AG04450 (cell line): ENCODE data around the gene METTL25B. TPM values are rescaled to one million over a fixed set of nuclear protein-coding genes. Genes with fewer than 3 reads are reported as not detected.

Experiments used
- CTCF ChIA-PET: fragments of 300-600, 350-600 bp; formaldehyde crosslinking; extraction: SDS; loops from one replicate; lab custom pipeline; 2022; ENCODE audit warnings: antibody characterized with exemption, inconsistent platforms; lab: Charles Lee
- POLR2A ChIA-PET: fragments of 350-600 bp; formaldehyde crosslinking; extraction: SDS; loops from one replicate; lab custom pipeline; 2021; ENCODE audit warnings: antibody characterized with exemption, inconsistent platforms; lab: Yijun Ruan, JAX
- DNase-seq: peaks from one replicate; pipeline ENCODE4 v3.0.0-alpha.2; 2011; ENCODE audit warnings: low read depth, low spot score
- H3K27ac ChIP-seq: one replicate; pipeline ENCODE4 v1.5.1; 2012; ENCODE audit warnings: low read depth, low read length, control low read depth
- H3K27me3 ChIP-seq: one replicate; pipeline ENCODE4 v1.6.0; 2012; ENCODE audit warnings: low read length; ENCODE audit not compliant: control insufficient read depth, insufficient read depth
- H3K4me3 ChIP-seq: 2 replicates; pipeline ENCODE4 v1.5.1; 2011; ENCODE audit warnings: mild to moderate bottlenecking, low read depth, low read length, control low read depth
- H3K9me3 ChIP-seq: 2 replicates; pipeline ENCODE4 v1.5.1; 2012; ENCODE audit warnings: low read length; ENCODE audit not compliant: control insufficient read depth, insufficient read depth
- polyA plus RNA-seq: library from polyadenylated mRNA; depleted of rRNA; stranded (reverse); fragments of >200 nt; gene quantifications from 2 replicates; pipeline ENCODE4 v1.2.3, GENCODE V29; 2011
- TF ChIP-seq, protein P1 (sequence below): IDR thresholded peaks from 2 replicates; pipeline ENCODE4 v1.5.1; 2011; ENCODE audit warnings: low read depth, low read length, control low read depth, inconsistent platforms

The METTL25B gene
- polyA plus RNA-seq, 1 experiment: 8.3 TPM

DNA sequence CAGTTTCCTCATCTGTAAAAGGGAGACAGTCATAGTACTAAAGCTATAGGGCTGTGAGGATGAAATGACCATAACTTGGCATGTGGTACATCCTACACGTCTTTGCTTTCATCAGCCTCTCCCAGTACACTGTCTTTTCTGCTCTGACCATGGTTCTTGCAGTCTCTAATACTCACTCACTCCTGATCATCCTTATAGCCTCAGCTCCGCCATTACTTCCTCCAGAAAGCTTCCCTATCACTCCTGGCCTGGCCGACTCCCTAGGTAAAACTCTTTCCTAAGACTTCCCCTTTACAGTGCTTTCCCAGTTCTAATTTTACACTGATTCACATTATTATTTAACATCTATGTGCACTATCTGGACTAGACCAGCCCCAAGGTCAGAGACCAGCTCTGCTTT is 17.6 kb downstream of the METTL25B start:
- Histone ChIP-seq H3K27me3 (no peaks in the 10 kb centered on the region), H3K4me3 (peak overlapping the region; percentile 58), H3K9me3 (peaks cover 2% of the 10 kb centered on the region; the same call in 1 of the 2 replicates), H3K27ac (no peak overlapping the region)
- DNase-seq: no peak
- ChIA-PET POLR2A (no interaction called here), CTCF (interaction anchor here (1.5 kb wide), 1 partner anchor 20 kb away, joined by 6 read pairs; no protein-coding TSS in a partner anchor)
- TF ChIP-seq, protein P1, sequence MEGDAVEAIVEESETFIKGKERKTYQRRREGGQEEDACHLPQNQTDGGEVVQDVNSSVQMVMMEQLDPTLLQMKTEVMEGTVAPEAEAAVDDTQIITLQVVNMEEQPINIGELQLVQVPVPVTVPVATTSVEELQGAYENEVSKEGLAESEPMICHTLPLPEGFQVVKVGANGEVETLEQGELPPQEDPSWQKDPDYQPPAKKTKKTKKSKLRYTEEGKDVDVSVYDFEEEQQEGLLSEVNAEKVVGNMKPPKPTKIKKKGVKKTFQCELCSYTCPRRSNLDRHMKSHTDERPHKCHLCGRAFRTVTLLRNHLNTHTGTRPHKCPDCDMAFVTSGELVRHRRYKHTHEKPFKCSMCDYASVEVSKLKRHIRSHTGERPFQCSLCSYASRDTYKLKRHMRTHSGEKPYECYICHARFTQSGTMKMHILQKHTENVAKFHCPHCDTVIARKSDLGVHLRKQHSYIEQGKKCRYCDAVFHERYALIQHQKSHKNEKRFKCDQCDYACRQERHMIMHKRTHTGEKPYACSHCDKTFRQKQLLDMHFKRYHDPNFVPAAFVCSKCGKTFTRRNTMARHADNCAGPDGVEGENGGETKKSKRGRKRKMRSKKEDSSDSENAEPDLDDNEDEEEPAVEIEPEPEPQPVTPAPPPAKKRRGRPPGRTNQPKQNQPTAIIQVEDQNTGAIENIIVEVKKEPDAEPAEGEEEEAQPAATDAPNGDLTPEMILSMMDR: no peak

DNA sequence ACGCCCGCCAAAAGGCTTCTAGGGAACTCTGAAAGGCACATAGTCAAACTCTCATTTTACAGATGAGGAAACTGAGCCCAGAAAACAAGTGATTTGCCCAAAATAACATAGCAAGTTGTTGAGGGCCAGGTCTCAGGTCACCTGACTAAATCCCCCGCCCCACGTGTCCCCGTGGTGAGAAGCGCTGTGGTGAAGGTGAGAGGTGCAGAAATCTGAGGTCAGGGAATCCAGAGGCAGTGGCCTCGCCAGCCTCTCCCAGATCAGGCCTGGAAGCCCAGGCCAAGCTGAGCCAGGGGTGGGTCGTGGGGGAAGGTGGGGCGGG is 18.1 kb downstream of the METTL25B start:
- ChIA-PET CTCF (interaction anchor here (1.5 kb wide), 2 partner anchors 20 to 146 kb away, joined by 4 to 6 read pairs; no protein-coding TSS in a partner anchor), POLR2A (no interaction called here)
- peak overlapping the region; percentile 97 for H3K27ac ChIP-seq
- H3K4me3 ChIP-seq: peak overlapping the region; percentile 58
- no peaks in the 10 kb centered on the region for H3K27me3 ChIP-seq
- H3K9me3 ChIP-seq: peaks cover 5% of the 10 kb centered on the region; the same call in 1 of the 2 replicates
- TF ChIP-seq, protein P1: no peak
- DNase-seq: no peak

DNA sequence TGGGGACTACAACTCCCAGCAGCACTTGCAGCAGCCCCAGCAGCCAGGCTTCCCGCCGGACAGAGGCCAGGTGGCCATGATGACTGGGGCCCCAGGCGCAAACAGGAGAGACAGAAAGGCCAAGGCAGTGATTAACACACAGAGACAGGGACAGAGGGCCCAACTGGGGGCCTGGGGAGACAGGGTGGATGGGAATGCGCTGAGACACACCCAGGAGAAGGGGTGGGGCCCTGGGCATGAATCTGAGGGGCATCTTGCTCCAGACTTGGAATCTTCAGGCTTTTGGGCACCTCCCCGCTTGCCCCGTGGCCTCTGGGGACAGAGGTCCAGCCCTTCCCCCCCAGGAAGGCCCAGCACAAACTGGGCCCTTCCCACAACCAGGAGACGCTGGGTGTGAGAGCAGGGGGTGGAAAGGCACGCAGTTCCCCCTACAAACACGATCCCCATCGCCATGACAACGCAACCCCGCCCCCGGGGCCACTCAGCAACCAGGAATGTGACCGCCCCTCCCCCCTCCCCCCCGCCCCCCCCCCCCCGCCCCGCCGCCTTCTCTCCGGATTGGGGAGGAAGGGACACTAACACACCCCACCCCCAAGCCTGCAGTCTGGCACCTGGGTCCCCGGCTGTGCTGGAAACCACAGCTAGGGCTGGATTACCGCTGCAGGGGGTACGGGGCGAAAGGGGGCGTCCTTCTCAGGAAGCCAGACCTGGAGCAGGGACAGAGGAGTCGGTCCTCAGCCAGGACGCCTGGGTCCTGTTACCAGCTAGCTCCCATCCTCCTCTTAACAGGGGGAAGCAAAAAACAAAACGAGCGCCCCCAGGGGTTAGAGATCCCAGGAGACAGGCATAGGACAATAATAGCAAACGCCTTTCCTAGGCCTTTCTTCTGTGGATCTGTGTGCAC is 18.7 kb downstream of the METTL25B start:
- Histone ChIP-seq H3K27ac (peak overlapping the region; percentile 97), H3K27me3 (no peaks in the 10 kb centered on the region), H3K4me3 (peak overlapping the region; percentile 94), H3K9me3 (peaks cover 5% of the 10 kb centered on the region; the same call in 1 of the 2 replicates)
- DNase-seq: peak; percentile 76
- CTCF ChIA-PET: interaction anchor here (0.7 to 1.6 kb wide), 9 partner anchors 10 to 145 kb away, joined by 3 to 13 read pairs (median 6); no protein-coding TSS in a partner anchor
- TF ChIP-seq, protein P1: peak; percentile 38
- POLR2A ChIA-PET: interaction anchor here (0.9 to 1.2 kb wide), 2 partner anchors 19 to 20 kb away, joined by 4 to 6 read pairs; partner anchors contain the start of genes ISG20L2, METTL25B and PRCC

DNA sequence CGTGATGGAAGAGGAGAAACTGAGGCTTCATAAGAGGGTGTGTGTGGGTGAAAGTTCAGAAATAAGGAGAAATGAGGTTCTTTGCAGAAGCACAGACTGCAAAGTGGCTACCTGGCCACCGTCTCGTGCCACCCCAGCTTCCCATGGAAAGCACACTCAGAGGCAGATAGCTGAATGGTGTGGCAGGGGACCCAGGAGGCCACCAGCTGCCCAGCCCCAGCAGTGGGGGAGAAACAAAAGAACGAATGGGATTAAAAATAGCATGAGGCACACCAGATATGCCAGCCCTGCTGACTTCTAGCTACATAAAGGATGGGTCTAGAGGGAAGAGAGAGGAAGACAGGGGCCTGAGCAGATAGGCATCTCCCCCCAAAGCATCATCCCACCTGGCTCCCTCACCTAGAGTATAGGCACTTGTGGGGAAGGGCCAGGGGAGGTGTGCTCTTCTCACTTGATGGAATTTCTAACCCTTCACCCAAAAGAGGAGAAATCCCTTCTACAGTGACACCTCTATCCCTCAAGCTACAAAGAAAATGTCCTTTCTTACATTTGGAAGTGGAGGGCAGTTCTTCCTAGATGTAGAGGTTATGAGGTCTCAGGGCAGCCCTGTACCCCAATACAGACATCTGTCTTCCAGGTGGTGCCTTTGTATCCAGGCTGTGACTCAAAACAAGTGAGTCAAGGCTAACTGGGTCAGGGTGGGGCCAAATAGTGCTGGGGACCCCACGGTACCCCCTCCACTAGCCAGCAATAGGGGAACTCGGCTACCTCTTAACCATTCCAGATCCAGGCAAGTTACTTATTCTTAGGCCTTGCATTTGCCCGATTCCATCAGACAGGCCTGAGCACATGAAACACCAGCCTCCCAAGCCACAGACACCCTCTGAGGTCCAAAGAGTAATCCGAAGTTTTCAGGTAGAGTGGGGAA is 19.7 kb downstream of the METTL25B start:
- ChIA-PET CTCF (interaction anchor here (1.1 to 1.6 kb wide), 7 partner anchors 13 to 144 kb away, joined by 3 to 13 read pairs (median 4); no protein-coding TSS in a partner anchor), POLR2A (interaction anchor here (0.9 to 1.2 kb wide), 2 partner anchors 19 to 20 kb away, joined by 4 to 6 read pairs; partner anchors contain the start of genes ISG20L2, METTL25B and PRCC)
- Histone ChIP-seq H3K4me3 (peak overlapping the region; percentile 94), H3K9me3 (peaks cover 5% of the 10 kb centered on the region; the same call in 1 of the 2 replicates), H3K27ac (peak overlapping the region; percentile 96), H3K27me3 (no peaks in the 10 kb centered on the region)
- no peak for DNase-seq
- TF ChIP-seq, protein P1: no peak
